OCI-LY3 (cell line): ENCODE results near the gene TMEM208.
A peak's percentile ranks its signal among the peaks of the same experiment; 100 is the strongest.

Source experiments
- H2AFZ ChIP-seq: fragments of 200-600, 300-600 bp; shearing (Covaris generic); 2 replicates; pipeline ENCODE4 v1.6.0; 2014; ENCODE audit warnings: antibody characterized with exemption, low read depth, low read length
- H3K27ac ChIP-seq: fragments of 200-600, 300-600 bp; sonication (generic); 2 replicates; pipeline ENCODE4 v1.5.1; 2014; ENCODE audit warnings: mild to moderate bottlenecking, low read length, moderate library complexity, mixed read lengths
- H3K27me3 ChIP-seq: fragments of 200-600, 300-600 bp; sonication (generic); 2 replicates; pipeline ENCODE4 v1.6.1; 2014; ENCODE audit warnings: low read depth, low read length, mixed read lengths
- H3K36me3 ChIP-seq: fragments of 200-600, 300-600 bp; sonication (generic); replicated peaks from 2 replicates; pipeline ENCODE3; 2014; ENCODE audit warnings: low read depth, low read length, mixed read lengths
- H3K4me1 ChIP-seq: fragments of 300-600, 200-600 bp; sonication (generic); 2 replicates; pipeline ENCODE4 v1.6.1; 2014; ENCODE audit warnings: low read length, mixed read lengths
- H3K4me2 ChIP-seq: fragments of 200-600, 300-600 bp; sonication (generic); 2 replicates; pipeline ENCODE4 v1.6.1; 2014; ENCODE audit warnings: low read length, mixed read lengths
- H3K4me3 ChIP-seq: fragments of 300-600, 200-600 bp; sonication (generic); 2 replicates; pipeline ENCODE4 v1.5.1; 2014; ENCODE audit warnings: antibody characterized with exemption, mild to moderate bottlenecking, low read length, moderate library complexity
- H3K79me2 ChIP-seq: fragments of 300-600, 200-600 bp; shearing (Covaris generic); 2 replicates; pipeline ENCODE4 v1.6.1; 2014; ENCODE audit warnings: mild to moderate bottlenecking, low read length, mixed read lengths
- H3K9ac ChIP-seq: fragments of 300-600, 200-600 bp; shearing (Covaris generic); 2 replicates; pipeline ENCODE4 v1.6.0; 2014; ENCODE audit warnings: mild to moderate bottlenecking, low read length, moderate library complexity
- H3K9me3 ChIP-seq: fragments of 200-600, 300-600 bp; shearing (Covaris generic); 2 replicates; pipeline ENCODE4 v1.6.1; 2014; ENCODE audit warnings: low read length, mixed read lengths; ENCODE audit not compliant: insufficient read depth
- H4K20me1 ChIP-seq: fragments of 200-600, 300-600 bp; sonication (generic); 2 replicates; pipeline ENCODE4 v1.6.1; 2016; ENCODE audit warnings: low read length, mixed read lengths; ENCODE audit not compliant: insufficient read depth
- EZH2phosphoT487 ChIP-seq: fragments of 200-600 bp; shearing (Covaris generic); IDR thresholded peaks from 2 replicates; pipeline ENCODE4 v1.6.1; 2018; ENCODE audit warnings: antibody characterized with exemption, mixed run types, low read depth
- TF ChIP-seq, protein P1 (sequence below): fragments of 200-600, 300-600 bp; sonication (generic); IDR thresholded peaks from 2 replicates; pipeline ENCODE4 v1.5.1; 2014; ENCODE audit warnings: antibody characterized with exemption, low read length, low read depth

Gene TMEM208

DNA sequence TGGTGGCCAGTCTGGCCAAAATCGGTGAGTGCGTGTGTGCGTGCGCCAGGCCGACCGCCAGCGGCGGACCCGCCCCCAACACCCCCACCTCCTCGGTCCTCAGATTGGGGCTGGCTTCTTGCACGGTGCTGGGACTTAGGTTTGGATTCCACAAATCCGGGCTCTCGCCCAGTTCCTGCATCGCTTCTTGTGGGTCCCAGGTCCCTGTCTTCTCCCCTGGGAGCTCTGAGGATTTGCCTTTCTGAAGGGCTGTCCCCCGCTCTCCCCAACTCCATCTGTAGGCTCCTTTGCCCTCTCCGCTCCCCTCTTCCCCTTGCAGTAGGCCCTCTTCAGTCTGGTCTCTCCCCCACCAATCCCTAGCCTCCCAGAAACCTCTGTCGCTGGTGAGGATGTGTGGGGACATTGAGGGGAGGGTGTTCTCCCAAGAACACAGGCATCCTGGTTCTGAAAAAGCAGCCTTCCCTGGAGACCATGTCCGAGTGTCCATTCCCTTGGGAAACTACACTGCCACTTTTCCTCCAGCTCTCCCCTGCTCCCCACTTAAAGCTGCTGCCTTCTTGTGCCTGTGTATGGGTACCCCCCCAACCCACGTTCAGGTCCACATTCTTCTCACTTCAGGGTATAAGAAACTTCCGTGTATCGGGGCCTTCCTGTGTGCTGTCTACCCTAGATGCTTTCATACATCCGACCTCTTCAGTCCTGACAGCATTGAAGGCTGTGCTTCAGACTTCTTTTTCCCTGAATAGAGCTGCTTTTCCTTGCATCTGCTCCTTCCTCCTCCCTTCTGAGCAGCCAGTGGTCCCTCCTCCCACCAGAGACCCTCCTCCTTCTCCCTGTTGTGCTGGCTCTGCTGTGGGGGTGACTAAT is 22.5 kb downstream of the TMEM208 start:
- H3K27me3 ChIP-seq = no peaks in the 10 kb centered on the region
- H4K20me1 ChIP-seq = no peaks in the 10 kb centered on the region
- peak overlapping the region; percentile 95 for H3K4me3 ChIP-seq
- peak overlapping the region; percentile 90 for H3K9ac ChIP-seq
- H2AFZ ChIP-seq = peak overlapping the region; percentile 56
- peaks cover 30% of the 10 kb centered on the region for H3K4me1 ChIP-seq
- no peak overlapping the region for H3K27ac ChIP-seq
- H3K36me3 ChIP-seq = no peaks in the 10 kb centered on the region
- no peaks in the 10 kb centered on the region for H3K9me3 ChIP-seq
- TF ChIP-seq, protein P1, sequence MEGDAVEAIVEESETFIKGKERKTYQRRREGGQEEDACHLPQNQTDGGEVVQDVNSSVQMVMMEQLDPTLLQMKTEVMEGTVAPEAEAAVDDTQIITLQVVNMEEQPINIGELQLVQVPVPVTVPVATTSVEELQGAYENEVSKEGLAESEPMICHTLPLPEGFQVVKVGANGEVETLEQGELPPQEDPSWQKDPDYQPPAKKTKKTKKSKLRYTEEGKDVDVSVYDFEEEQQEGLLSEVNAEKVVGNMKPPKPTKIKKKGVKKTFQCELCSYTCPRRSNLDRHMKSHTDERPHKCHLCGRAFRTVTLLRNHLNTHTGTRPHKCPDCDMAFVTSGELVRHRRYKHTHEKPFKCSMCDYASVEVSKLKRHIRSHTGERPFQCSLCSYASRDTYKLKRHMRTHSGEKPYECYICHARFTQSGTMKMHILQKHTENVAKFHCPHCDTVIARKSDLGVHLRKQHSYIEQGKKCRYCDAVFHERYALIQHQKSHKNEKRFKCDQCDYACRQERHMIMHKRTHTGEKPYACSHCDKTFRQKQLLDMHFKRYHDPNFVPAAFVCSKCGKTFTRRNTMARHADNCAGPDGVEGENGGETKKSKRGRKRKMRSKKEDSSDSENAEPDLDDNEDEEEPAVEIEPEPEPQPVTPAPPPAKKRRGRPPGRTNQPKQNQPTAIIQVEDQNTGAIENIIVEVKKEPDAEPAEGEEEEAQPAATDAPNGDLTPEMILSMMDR = no peak
- TF ChIP-seq EZH2phosphoT487 = no peak
- H3K79me2 ChIP-seq = peaks cover 7% of the 10 kb centered on the region
- H3K4me2 ChIP-seq = peak overlapping the region; percentile 97

DNA sequence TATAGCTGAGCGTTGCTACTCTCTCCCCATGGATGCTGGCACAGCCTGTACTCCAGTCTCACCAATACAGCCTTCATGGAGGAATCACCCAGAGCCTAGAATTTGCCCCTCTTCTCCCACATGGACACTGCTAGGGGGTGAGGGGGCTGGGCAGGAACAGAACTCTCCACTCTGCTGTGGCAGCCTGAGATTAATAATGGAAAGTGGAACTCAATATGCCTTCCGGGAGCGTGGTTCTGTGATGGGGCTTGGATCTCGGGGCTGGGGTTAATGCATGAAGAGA is 23.1 kb downstream of the TMEM208 start:
- H3K79me2 ChIP-seq = peaks cover 7% of the 10 kb centered on the region
- no peak overlapping the region for H3K27ac ChIP-seq
- peak overlapping the region; percentile 56; the same call in 1 of the 2 replicates for H2AFZ ChIP-seq
- no peaks in the 10 kb centered on the region for H3K9me3 ChIP-seq
- no peak for TF ChIP-seq EZH2phosphoT487
- TF ChIP-seq, protein P1 = no peak
- no peaks in the 10 kb centered on the region for H4K20me1 ChIP-seq
- peak overlapping the region; percentile 97 for H3K4me2 ChIP-seq
- H3K36me3 ChIP-seq = no peaks in the 10 kb centered on the region
- H3K4me1 ChIP-seq = peaks cover 25% of the 10 kb centered on the region
- no peaks in the 10 kb centered on the region for H3K27me3 ChIP-seq
- H3K4me3 ChIP-seq = peak overlapping the region; percentile 95
- peak overlapping the region; percentile 90 for H3K9ac ChIP-seq

DNA sequence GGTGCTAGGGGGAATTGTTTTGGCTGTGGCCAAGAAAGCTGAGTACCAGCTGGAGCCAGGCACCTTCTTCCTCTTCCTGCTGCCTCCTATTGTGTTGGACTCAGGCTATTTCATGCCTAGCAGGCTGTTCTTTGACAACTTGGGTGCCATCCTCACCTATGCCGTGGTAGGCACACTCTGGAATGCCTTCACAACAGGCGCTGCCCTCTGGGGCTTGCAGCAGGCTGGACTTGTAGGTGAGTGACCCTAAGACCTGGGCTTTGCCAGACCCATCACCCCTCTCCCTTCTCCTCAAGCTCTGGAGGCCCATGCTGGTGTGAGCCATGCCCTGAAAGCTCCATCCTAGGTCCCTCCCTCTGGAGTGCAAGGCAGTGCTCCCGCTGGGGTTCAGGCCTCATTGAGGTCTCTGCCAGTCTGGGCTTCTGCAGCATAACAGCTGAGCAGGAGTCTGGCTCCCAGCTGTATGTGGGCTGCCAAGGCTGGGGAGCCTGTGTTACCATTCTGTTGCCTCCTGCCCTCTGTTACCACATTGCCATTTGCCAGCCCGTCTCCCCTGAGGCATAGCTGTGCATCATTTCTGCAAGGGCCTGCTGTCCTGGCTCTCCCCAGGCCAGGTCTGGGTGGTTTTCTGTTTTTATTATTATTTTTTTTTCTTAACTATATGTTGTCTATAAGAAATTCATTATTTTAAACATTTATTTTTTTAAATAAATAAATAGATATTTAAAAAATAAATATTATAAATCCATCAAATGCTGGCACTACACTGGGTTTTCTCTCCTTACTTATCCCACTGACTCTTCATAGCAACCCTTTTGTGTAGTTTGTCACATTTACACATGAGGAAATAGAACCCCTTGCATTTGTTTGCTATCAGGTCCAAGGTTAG is 25.9 kb downstream of the TMEM208 start:
- Histone ChIP-seq H3K9ac (no peak overlapping the region), H3K79me2 (no peaks in the 10 kb centered on the region; the same call in none of the 2 replicates), H4K20me1 (no peaks in the 10 kb centered on the region), H3K27ac (no peak overlapping the region), H3K4me3 (no peak overlapping the region), H2AFZ (no peak overlapping the region), H3K4me1 (peaks cover 11% of the 10 kb centered on the region), H3K9me3 (no peaks in the 10 kb centered on the region), H3K36me3 (peaks cover 9% of the 10 kb centered on the region), H3K27me3 (no peaks in the 10 kb centered on the region), H3K4me2 (no peak overlapping the region)
- TF ChIP-seq EZH2phosphoT487 = no peak
- TF ChIP-seq, protein P1 = no peak
